Upper lobe of left lung (tissue), 6 donors: Measurements from ENCODE around the gene PREPL. TPM values are rescaled to one million over a fixed set of nuclear protein-coding genes. Genes with fewer than 3 reads are reported as not detected.

ENCODE experiments used
- ATAC-seq, 2 donors: fragments of 200-7000 bp; cut with Tn5 transposase; one replicate each; pipeline ENCODE4 v1.9.1; 2022; ENCODE audit warnings: mild to moderate bottlenecking in 2 of 2, moderate library complexity in 2 of 2; ENCODE audit not compliant: low FRiP score in 2 of 2
- DNase-seq, 2 donors: peaks; one replicate each; pipeline ENCODE4 v3.0.0-alpha.2; 2019 to 2020
- H3K27ac ChIP-seq, 4 donors: fragments of 200-600 bp; sonication (generic); one replicate each; pipeline ENCODE4 v1.5.1; 2016 to 2019
- H3K27me3 ChIP-seq, 4 donors: fragments of 200-600 bp; sonication (generic); one replicate each; pipeline ENCODE4 v1.5.1; 2017 to 2019
- H3K36me3 ChIP-seq, 4 donors: fragments of 200-600 bp; sonication (generic); one replicate each; pipeline ENCODE4 v1.5.1; 2016 to 2019
- H3K4me1 ChIP-seq, 4 donors: fragments of 200-600 bp; sonication (generic); one replicate each; pipeline ENCODE4 v1.5.1; 2018 to 2019
- H3K4me3 ChIP-seq, 4 donors: fragments of 200-600 bp; sonication (generic); one replicate each; pipeline ENCODE4 v1.5.1; 2017 to 2019; ENCODE audit warnings: mild to moderate bottlenecking in 2 of 4, moderate library complexity in 1 of 4
- H3K9me3 ChIP-seq, 4 donors: fragments of 200-600 bp; sonication (generic); one replicate each; pipeline ENCODE4 v1.5.1; 2018 to 2019
- CTCF ChIP-seq, 6 experiments: fragments of 450-650 bp in 4 of 6; fragments of 200-600 bp in 2 of 6; sonication (generic) in 2 of 6; IDR thresholded peaks; one replicate each; pipeline ENCODE4 v1.5.1; 2016 to 2019; ENCODE audit warnings: antibody characterized with exemption in 6 of 6
- EP300 ChIP-seq, 4 donors: sonication (generic); formaldehyde crosslinking; IDR thresholded peaks; one replicate each; pipeline ENCODE4 v1.5.1; 2017; ENCODE audit warnings: antibody characterized with exemption in 4 of 4, control low read depth in 2 of 4
- POLR2A ChIP-seq, 4 donors: fragments of 450-650 bp; IDR thresholded peaks; one replicate each; pipeline ENCODE4 v1.5.1; 2016 to 2017; ENCODE audit warnings: antibody characterized with exemption in 4 of 4, mild to moderate bottlenecking in 2 of 4
- POLR2AphosphoS5 ChIP-seq, 2 donors: sonication (generic); formaldehyde crosslinking; IDR thresholded peaks; one replicate each; pipeline ENCODE4 v1.5.1; 2017; ENCODE audit warnings: antibody characterized with exemption in 2 of 2
- WGBS, 2 donors: methylation state at CpG; one replicate each; pipeline ENCODE4 v1.1.5; 2017 to 2018; 5-methylcytosine and 5-hydroxymethylcytosine counted together
- total RNA-seq, 6 donors: library from RNA; depleted of rRNA in 4 of 6; stranded (reverse); fragments of >200 nt in 4 of 6; gene quantifications; one replicate each; pipeline versions ENCODE4 v1.1.0 to v1.2.1, GENCODE V29; 2016 to 2021
- donor health status: DM: no; HTN: no; CAD: no; lungs with moderate emphysema.
- donor health status: DM: no; HTN: yes; CAD: no; lungs with severe emphysema.

Gene PREPL
- total RNA-seq, 6 donors from 2014 or later, result 21.4 to 54.9 (median 34.2) TPM

- no peaks in the 10 kb centered on the region for H3K9me3 ChIP-seq
- WGBS, 2 donors, result 28 to 31% methylated on average over 7 to 8 of the region's 8 CpGs
- ATAC-seq (peak; percentile 76 to 91), DNase-seq (peak in 1 of 2 donors; percentile 80)
- no peak overlapping the region for H3K4me3 ChIP-seq
- H3K27ac ChIP-seq, result peak overlapping the region in 1 of 4 donors; percentile 2
- TF ChIP-seq POLR2A (IDR thresholded peaks at IDR 0.05), result no peak
- peak in 4 of 6 experiments; percentile 27 to 51 (median 37) for TF ChIP-seq CTCF (IDR thresholded peaks at IDR 0.05)
- H3K36me3 ChIP-seq, result no peaks in the 10 kb centered on the region
- no peaks in the 10 kb centered on the region for H3K27me3 ChIP-seq
- H3K4me1 ChIP-seq, result peaks cover 7 to 13% (median 12%) of the 10 kb centered on the region in 4 donors
These were observed 69.7 kb downstream of the PREPL start for GRCh38 chr2:44291281-44292248.

GRCh38 chr2:44290261-44290660 lies 71.0 kb downstream of the PREPL start:
- H3K9me3 ChIP-seq, result no peaks in the 10 kb centered on the region
- WGBS, 2 donors, result 90 to 93% methylated on average over 4 of the region's 4 CpGs
- no peak overlapping the region for H3K4me3 ChIP-seq
- ATAC-seq, result no peak
- TF ChIP-seq POLR2AphosphoS5 (IDR thresholded peaks at IDR 0.05) (no peak), CTCF (IDR thresholded peaks at IDR 0.05) (no peak), POLR2A (IDR thresholded peaks at IDR 0.05) (no peak), EP300 (IDR thresholded peaks at IDR 0.05) (no peak)
- H3K27me3 ChIP-seq, result no peaks in the 10 kb centered on the region
- no peak overlapping the region for H3K27ac ChIP-seq
- DNase-seq, result no peak
- H3K4me1 ChIP-seq, result peaks cover 7 to 13% (median 12%) of the 10 kb centered on the region in 4 donors
- H3K36me3 ChIP-seq, result no peaks in the 10 kb centered on the region

GRCh38 chr2:44286884-44287638 lies 74.2 kb downstream of the PREPL start:
- DNase-seq (no peak), ATAC-seq (no peak)
- TF ChIP-seq CTCF (IDR thresholded peaks at IDR 0.05), result no peak
- no peaks in the 10 kb centered on the region for H3K9me3 ChIP-seq
- no peaks in the 10 kb centered on the region for H3K36me3 ChIP-seq
- 64 to 70% methylated on average over 6 of the region's 6 CpGs for WGBS, 2 donors
- no peak overlapping the region for H3K4me3 ChIP-seq
- no peak overlapping the region for H3K27ac ChIP-seq
- no peaks in the 10 kb centered on the region for H3K27me3 ChIP-seq
- peaks cover 7 to 13% (median 11%) of the 10 kb centered on the region in 4 donors for H3K4me1 ChIP-seq

- Histone ChIP-seq H3K4me3 (no peak overlapping the region), H3K27me3 (no peaks in the 10 kb centered on the region), H3K4me1 (peaks cover 4 to 5% (median 5%) of the 10 kb centered on the region in 4 donors), H3K27ac (no peak overlapping the region), H3K36me3 (no peaks in the 10 kb centered on the region), H3K9me3 (no peaks in the 10 kb centered on the region)
- ATAC-seq, result no peak
- TF ChIP-seq CTCF (IDR thresholded peaks at IDR 0.05) (no peak), POLR2A (IDR thresholded peaks at IDR 0.05) (no peak), EP300 (IDR thresholded peaks at IDR 0.05) (no peak), POLR2AphosphoS5 (IDR thresholded peaks at IDR 0.05) (no peak)
- 94 to 98% methylated on average over 18 to 25 of the region's 26 CpGs for WGBS, 2 donors
- peak in 1 of 2 donors; percentile 32 for DNase-seq
These were observed 75.0 kb downstream of the PREPL start for GRCh38 chr2:44286119-44286883.
